AG04449 (cell line): Measurements from ENCODE around the gene SMYD3.

Experiments
- CTCF ChIA-PET: fragments of 350-600 bp; formaldehyde crosslinking; extraction: SDS; loops from one replicate; lab custom pipeline; 2021; ENCODE audit warnings: antibody characterized with exemption; lab: Yijun Ruan, JAX
- POLR2A ChIA-PET: fragments of 400-600, 350-600 bp; formaldehyde crosslinking; extraction: SDS; loops from one replicate; lab custom pipeline; 2020; ENCODE audit warnings: antibody characterized with exemption, inconsistent platforms; lab: Yijun Ruan, JAX
- DNase-seq: peaks from one replicate; pipeline ENCODE4 v3.0.0-alpha.2; 2010; ENCODE audit warnings: low read depth, low spot score
- H3K4me3 ChIP-seq: 2 replicates; pipeline ENCODE4 v1.5.1; 2011; ENCODE audit warnings: low read depth, mild to moderate bottlenecking, control low read depth, low read length
- TF ChIP-seq, protein P1 (sequence below): IDR thresholded peaks from one replicate; pipeline ENCODE4 v1.5.1; 2011; ENCODE audit warnings: mild to moderate bottlenecking, moderate library complexity, low read length, control low read depth, inconsistent platforms; ENCODE audit not compliant: insufficient read depth; ENCODE audit errors: missing control alignments

SMYD3 gene

GRCh38 chr1:246122071-246122470 lies 385.0 kb downstream of the SMYD3 start:
- no peak for DNase-seq
- no peak overlapping the region for H3K4me3 ChIP-seq
- TF ChIP-seq, protein P1, sequence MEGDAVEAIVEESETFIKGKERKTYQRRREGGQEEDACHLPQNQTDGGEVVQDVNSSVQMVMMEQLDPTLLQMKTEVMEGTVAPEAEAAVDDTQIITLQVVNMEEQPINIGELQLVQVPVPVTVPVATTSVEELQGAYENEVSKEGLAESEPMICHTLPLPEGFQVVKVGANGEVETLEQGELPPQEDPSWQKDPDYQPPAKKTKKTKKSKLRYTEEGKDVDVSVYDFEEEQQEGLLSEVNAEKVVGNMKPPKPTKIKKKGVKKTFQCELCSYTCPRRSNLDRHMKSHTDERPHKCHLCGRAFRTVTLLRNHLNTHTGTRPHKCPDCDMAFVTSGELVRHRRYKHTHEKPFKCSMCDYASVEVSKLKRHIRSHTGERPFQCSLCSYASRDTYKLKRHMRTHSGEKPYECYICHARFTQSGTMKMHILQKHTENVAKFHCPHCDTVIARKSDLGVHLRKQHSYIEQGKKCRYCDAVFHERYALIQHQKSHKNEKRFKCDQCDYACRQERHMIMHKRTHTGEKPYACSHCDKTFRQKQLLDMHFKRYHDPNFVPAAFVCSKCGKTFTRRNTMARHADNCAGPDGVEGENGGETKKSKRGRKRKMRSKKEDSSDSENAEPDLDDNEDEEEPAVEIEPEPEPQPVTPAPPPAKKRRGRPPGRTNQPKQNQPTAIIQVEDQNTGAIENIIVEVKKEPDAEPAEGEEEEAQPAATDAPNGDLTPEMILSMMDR = no peak
- CTCF ChIA-PET = no interaction called here
- POLR2A ChIA-PET = no interaction called here

DNA sequence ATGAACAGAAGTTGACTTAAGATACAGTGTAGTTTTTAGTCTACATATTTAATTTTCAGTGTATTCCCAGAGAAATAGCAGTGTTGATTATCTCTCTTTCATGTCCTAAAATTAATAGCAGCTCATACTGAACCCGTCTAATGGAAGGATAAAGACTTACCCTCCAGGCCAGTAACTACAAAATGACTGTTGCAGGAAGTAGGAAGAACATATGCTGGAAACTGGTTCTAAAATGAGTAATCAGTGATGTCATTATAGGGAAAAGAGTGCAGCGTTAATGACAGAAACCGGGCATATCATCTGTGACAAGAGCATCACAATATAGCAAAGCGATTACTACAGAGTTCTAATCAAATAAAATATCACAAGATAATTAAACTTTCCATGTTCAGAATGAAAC lies 385.5 kb downstream of the SMYD3 start:
- CTCF ChIA-PET = no interaction called here
- POLR2A ChIA-PET = no interaction called here
- DNase-seq = no peak
- H3K4me3 ChIP-seq = no peak overlapping the region
- TF ChIP-seq, protein P1 = no peak

- ChIA-PET CTCF (interaction anchor here (0.6 to 2.8 kb wide), 9 partner anchors 11 to 964 kb away, joined by 3 to 10 read pairs (median 4); no protein-coding TSS in a partner anchor), POLR2A (no interaction called here)
- DNase-seq = peak; percentile 12
- TF ChIP-seq, protein P1 = peak; percentile 53
- no peak overlapping the region for H3K4me3 ChIP-seq
Observed at GRCh38 chr1:246117066-246117791, 389.9 kb downstream of the SMYD3 start.

GRCh38 chr1:246114369-246114768 lies 392.7 kb downstream of the SMYD3 start:
- ChIA-PET POLR2A (no interaction called here), CTCF (interaction anchor here (2.8 kb wide), 1 partner anchor 8 kb away, joined by 8 read pairs; no protein-coding TSS in a partner anchor)
- DNase-seq = no peak
- no peak overlapping the region for H3K4me3 ChIP-seq
- TF ChIP-seq, protein P1 = no peak

- no peak for DNase-seq
- ChIA-PET CTCF (no interaction called here), POLR2A (no interaction called here)
- TF ChIP-seq, protein P1 = no peak
- H3K4me3 ChIP-seq = no peak overlapping the region
Observed at GRCh38 chr1:246113555-246114095, 393.5 kb downstream of the SMYD3 start.

GRCh38 chr1:246111570-246111969 lies 395.5 kb downstream of the SMYD3 start:
- no peak overlapping the region for H3K4me3 ChIP-seq
- TF ChIP-seq, protein P1 = no peak
- ChIA-PET CTCF (interaction anchor here (1.4 kb wide), 1 partner anchor 10 kb away, joined by 3 read pairs; no protein-coding TSS in a partner anchor), POLR2A (no interaction called here)
- DNase-seq = no peak
